Vagina (tissue), 2 donors: ENCODE measurements around the gene SLC25A5. TPM values are rescaled to one million over a fixed set of nuclear protein-coding genes. Genes with fewer than 3 reads are reported as not detected.

Experiments
- DNase-seq, 2 donors: peaks; one replicate each; pipeline ENCODE4 v3.0.0-alpha.2; 2017; ENCODE audit errors: extremely low spot score in 2 of 2
- H3K27ac ChIP-seq: fragments of 200-600 bp; sonication (generic); one replicate; pipeline ENCODE4 v1.5.1; 2019
- H3K27me3 ChIP-seq: fragments of 200-600 bp; sonication (generic); one replicate; pipeline ENCODE4 v1.5.1; 2019
- H3K36me3 ChIP-seq, 2 donors: fragments of 200-600 bp; sonication (generic); one replicate each; pipeline ENCODE4 v1.5.1; 2017 to 2019
- H3K4me1 ChIP-seq: fragments of 200-600 bp; sonication (generic); one replicate; pipeline ENCODE4 v1.5.1; 2019
- H3K4me3 ChIP-seq, 2 donors: fragments of 200-600 bp; sonication (generic); 1 replicate in 1 of 2; 2 replicates in 1 of 2; pipeline ENCODE4 v1.5.1; 2016 to 2019
- H3K9me3 ChIP-seq: fragments of 200-600 bp; sonication (generic); one replicate; pipeline ENCODE4 v1.5.1; 2019
- POLR2A ChIP-seq, 2 donors: fragments of 450-650 bp; IDR thresholded peaks; one replicate each; pipeline ENCODE4 v1.6.1; 2017; ENCODE audit warnings: antibody characterized with exemption in 2 of 2, mild to moderate bottlenecking in 2 of 2, moderate library complexity in 2 of 2
- POLR2AphosphoS5 ChIP-seq, 2 donors: sonication (generic); formaldehyde crosslinking; IDR thresholded peaks; one replicate each; pipeline ENCODE4 v1.9.0; 2017; ENCODE audit warnings: antibody characterized with exemption in 2 of 2, mild to moderate bottlenecking in 2 of 2, low read depth in 1 of 2; ENCODE audit not compliant: insufficient read depth in 1 of 2
- intact Hi-C: fragments of 100-400 bp; cut with DNase I; formaldehyde crosslinking; loops from one replicate; pipeline ENCODE4 v1.15.1; 2023
- total RNA-seq: library from RNA; depleted of rRNA; stranded (reverse); fragments of >200 nt; gene quantifications from one replicate; pipeline ENCODE4 v1.2.3, GENCODE V29; 2016
- TF ChIP-seq, protein P1 (sequence below), 3 experiments: fragments of 450-650 bp in 2 of 3; fragments of 200-600 bp in 1 of 3; sonication (generic) in 1 of 3; IDR thresholded peaks; one replicate each; pipeline ENCODE4 v1.5.1; 2017 to 2019; ENCODE audit warnings: antibody characterized with exemption in 3 of 3, mild to moderate bottlenecking in 2 of 3, moderate library complexity in 2 of 3

Gene SLC25A5
- total RNA-seq, 1 donor from 2014 or later = 303 TPM

DNA sequence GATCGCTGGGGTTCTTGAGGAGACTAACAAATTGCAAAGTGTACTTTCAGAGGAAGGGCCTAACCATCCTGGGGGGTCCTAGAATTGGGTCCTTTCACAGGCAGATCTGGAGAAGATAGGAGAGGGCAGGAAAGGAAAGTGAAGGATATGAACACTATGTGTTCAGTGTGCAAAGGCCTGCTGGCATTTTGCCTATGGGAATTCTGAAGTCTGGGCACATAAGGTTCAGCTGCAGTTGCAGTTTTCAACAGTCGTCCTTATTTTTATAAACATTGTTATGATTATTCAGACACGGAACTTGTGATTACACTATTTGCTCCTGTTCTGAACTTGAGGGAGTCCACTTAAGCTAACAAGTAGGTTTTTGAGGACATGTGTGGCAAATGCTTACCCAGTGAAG, 1.3 kb upstream of the SLC25A5 start:
- peaks cover 0 to 10% of the 10 kb centered on the region in 2 donors for H3K36me3 ChIP-seq
- no peak overlapping the region for H3K4me3 ChIP-seq
- TF ChIP-seq, protein P1, sequence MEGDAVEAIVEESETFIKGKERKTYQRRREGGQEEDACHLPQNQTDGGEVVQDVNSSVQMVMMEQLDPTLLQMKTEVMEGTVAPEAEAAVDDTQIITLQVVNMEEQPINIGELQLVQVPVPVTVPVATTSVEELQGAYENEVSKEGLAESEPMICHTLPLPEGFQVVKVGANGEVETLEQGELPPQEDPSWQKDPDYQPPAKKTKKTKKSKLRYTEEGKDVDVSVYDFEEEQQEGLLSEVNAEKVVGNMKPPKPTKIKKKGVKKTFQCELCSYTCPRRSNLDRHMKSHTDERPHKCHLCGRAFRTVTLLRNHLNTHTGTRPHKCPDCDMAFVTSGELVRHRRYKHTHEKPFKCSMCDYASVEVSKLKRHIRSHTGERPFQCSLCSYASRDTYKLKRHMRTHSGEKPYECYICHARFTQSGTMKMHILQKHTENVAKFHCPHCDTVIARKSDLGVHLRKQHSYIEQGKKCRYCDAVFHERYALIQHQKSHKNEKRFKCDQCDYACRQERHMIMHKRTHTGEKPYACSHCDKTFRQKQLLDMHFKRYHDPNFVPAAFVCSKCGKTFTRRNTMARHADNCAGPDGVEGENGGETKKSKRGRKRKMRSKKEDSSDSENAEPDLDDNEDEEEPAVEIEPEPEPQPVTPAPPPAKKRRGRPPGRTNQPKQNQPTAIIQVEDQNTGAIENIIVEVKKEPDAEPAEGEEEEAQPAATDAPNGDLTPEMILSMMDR (IDR thresholded peaks at IDR 0.05) = no peak
- TF ChIP-seq POLR2AphosphoS5 (IDR thresholded peaks at IDR 0.05; ENCODE audit: insufficient read depth in 1 of 2, low read depth in 1 of 2) = no peak
- TF ChIP-seq POLR2A (IDR thresholded peaks at IDR 0.05) = no peak
- no peaks in the 10 kb centered on the region for H3K4me1 ChIP-seq
- DNase-seq = no peak
- no peak overlapping the region for H3K27ac ChIP-seq
- H3K27me3 ChIP-seq = no peaks in the 10 kb centered on the region
- intact Hi-C loops = no loop called here
- H3K9me3 ChIP-seq = no peaks in the 10 kb centered on the region

DNA sequence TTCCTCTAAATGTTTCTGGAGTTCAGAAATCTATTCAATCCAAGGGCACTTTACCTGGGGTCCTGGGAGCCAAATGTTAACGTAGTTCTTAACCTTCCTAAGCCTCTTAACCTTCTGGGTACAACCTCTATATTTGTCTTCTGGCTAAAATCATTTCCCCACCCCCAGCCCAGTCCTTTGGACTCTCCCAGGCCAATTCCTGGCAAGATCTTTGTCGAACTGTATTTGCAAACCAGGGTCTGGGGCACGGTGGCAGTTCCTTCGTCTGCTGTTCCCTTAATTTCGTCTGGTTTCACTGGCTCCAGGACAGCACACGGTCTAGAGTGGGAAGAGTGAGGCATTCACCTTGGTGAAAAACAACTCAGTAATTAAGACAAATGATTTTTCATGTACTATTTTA, 811 bp upstream of the SLC25A5 start:
- no peaks in the 10 kb centered on the region for H3K9me3 ChIP-seq
- DNase-seq = no peak
- TF ChIP-seq POLR2A (IDR thresholded peaks at IDR 0.05) (no peak), POLR2AphosphoS5 (IDR thresholded peaks at IDR 0.05; ENCODE audit: insufficient read depth in 1 of 2, low read depth in 1 of 2) (no peak)
- TF ChIP-seq, protein P1 (IDR thresholded peaks at IDR 0.05) = no peak
- no peaks in the 10 kb centered on the region for H3K27me3 ChIP-seq
- H3K4me1 ChIP-seq = no peaks in the 10 kb centered on the region
- peaks cover 0 to 10% of the 10 kb centered on the region in 2 donors for H3K36me3 ChIP-seq
- intact Hi-C loops = no loop called here
- H3K4me3 ChIP-seq = peak overlapping the region in 1 of 2 donors; percentile 67
- H3K27ac ChIP-seq = no peak overlapping the region

DNA sequence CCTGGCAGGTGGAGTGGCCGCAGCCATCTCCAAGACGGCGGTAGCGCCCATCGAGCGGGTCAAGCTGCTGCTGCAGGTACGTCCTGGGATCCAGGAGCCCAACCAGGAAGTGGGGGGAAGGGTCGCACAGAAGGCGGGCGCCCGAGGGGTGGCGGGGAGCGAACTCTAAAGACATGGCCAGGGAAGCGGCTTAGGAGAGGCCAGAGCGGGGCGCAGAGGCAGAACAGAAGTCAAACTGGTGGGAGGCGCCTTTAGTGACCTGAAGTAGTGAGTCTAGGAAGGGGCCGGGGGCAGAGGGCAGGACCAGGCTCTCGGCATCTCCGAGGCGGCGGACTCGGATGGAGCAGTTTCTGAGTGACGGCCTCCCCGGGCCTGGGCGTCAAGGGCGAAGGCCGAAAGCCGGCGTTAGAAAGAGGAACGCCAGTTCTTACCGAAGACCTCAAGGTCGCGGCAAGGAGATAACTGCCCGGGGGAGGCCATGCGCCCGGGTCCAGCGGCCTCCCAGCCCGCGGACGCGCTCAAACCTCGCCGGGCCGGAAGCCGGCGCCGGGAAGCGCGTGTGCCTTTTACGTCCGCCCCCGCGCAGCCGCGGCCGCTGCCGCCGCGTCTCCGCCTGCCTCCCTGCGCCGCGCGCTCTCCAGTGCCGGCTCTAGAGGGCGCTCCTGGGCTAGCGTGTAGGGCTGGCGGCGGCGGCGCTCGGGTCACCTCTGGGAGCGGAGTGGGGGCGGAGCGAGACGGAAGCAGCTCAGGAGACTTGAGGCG, 488 bp downstream of the SLC25A5 start:
- TF ChIP-seq, protein P1 (IDR thresholded peaks at IDR 0.05) = peak; percentile 29 to 58 (median 50)
- no peak for TF ChIP-seq POLR2A (IDR thresholded peaks at IDR 0.05)
- peak in 1 of 2 donors; percentile 65 for TF ChIP-seq POLR2AphosphoS5 (IDR thresholded peaks at IDR 0.05; ENCODE audit: insufficient read depth in 1 of 2, low read depth in 1 of 2)
- Histone ChIP-seq H3K9me3 (no peaks in the 10 kb centered on the region), H3K4me3 (peak overlapping the region; percentile 67 to 72), H3K27ac (peak overlapping the region; percentile 93), H3K36me3 (peaks cover 0 to 10% of the 10 kb centered on the region in 2 donors), H3K4me1 (no peaks in the 10 kb centered on the region), H3K27me3 (no peaks in the 10 kb centered on the region)
- intact Hi-C loops = no loop called here
- no peak for DNase-seq

DNA sequence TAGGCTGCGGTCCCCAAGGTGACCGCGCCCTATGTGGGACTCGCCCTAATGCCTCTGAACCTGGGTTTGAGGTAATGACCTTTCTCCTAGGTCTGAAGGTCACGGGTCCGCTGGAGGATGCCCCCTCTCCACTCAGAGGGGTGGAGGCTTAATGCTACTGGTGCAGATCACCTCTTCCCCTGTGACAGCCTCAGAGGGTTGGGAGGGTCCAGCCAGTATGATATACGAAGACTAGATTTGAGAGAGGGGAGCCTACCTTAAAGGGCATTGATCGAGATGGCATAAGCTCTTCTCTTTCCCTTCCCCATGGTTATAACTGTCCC, 1.0 kb downstream of the SLC25A5 start:
- no peak for DNase-seq
- Histone ChIP-seq H3K27me3 (no peaks in the 10 kb centered on the region), H3K9me3 (no peaks in the 10 kb centered on the region), H3K4me3 (peak overlapping the region; percentile 67 to 72), H3K4me1 (no peaks in the 10 kb centered on the region), H3K27ac (peak overlapping the region; percentile 93), H3K36me3 (peaks cover 0 to 10% of the 10 kb centered on the region in 2 donors)
- TF ChIP-seq, protein P1 (IDR thresholded peaks at IDR 0.05) = peak in 1 of 3 experiments; percentile 7
- no peak for TF ChIP-seq POLR2AphosphoS5 (IDR thresholded peaks at IDR 0.05; ENCODE audit: insufficient read depth in 1 of 2, low read depth in 1 of 2)
- intact Hi-C loops = no loop called here
